Stimulated activated CD4-positive, alpha-beta T cell treated with anti-CD3 and anti-CD28 coated beads, Interleukin-2, amount 100 ng/mL, for 48 hours (primary cell): ENCODE data around the gene MAPKAPK2.
A peak's percentile ranks its signal among the peaks of the same experiment; 100 is the strongest.

ENCODE experiments used
- DNase-seq, 2 donors: peaks; one replicate each; pipeline ENCODE4 v3.0.0-alpha.2; 2020

Gene MAPKAPK2

GRCh38 chr1:206705726-206706297 is 21.1 kb downstream of the MAPKAPK2 start:
- no peak for DNase-seq

GRCh38 chr1:206706298-206706791 is 21.6 kb downstream of the MAPKAPK2 start:
- peak; percentile 60 for DNase-seq

GRCh38 chr1:206706806-206707366 is 22.2 kb downstream of the MAPKAPK2 start:
- DNase-seq = no peak

GRCh38 chr1:206708058-206708457 is 23.4 kb downstream of the MAPKAPK2 start:
- no peak for DNase-seq

GRCh38 chr1:206708882-206709281 is 24.2 kb downstream of the MAPKAPK2 start:
- DNase-seq = no peak

GRCh38 chr1:206709322-206709721 is 24.6 kb downstream of the MAPKAPK2 start:
- no peak for DNase-seq

- no peak for DNase-seq
These were observed 25.2 kb downstream of the MAPKAPK2 start for GRCh38 chr1:206709772-206710459.

- no peak for DNase-seq
These were observed 25.7 kb downstream of the MAPKAPK2 start for GRCh38 chr1:206710460-206710823.

- DNase-seq = no peak
These were observed 28.4 kb downstream of the MAPKAPK2 start for GRCh38 chr1:206713070-206713469.

GRCh38 chr1:206713910-206714312 is 29.2 kb downstream of the MAPKAPK2 start:
- DNase-seq = no peak

- no peak for DNase-seq
These were observed 29.8 kb downstream of the MAPKAPK2 start for GRCh38 chr1:206714331-206715058.

- no peak for DNase-seq
These were observed 30.4 kb downstream of the MAPKAPK2 start for GRCh38 chr1:206715120-206715519.

GRCh38 chr1:206715552-206716158 is 30.9 kb downstream of the MAPKAPK2 start:
- no peak for DNase-seq

GRCh38 chr1:206716159-206716869 is 31.6 kb downstream of the MAPKAPK2 start:
- no peak for DNase-seq

- no peak for DNase-seq
These were observed 32.4 kb downstream of the MAPKAPK2 start for GRCh38 chr1:206716870-206717673.

GRCh38 chr1:206717674-206717989 is 32.9 kb downstream of the MAPKAPK2 start:
- DNase-seq = no peak

GRCh38 chr1:206719169-206719839 is 34.6 kb downstream of the MAPKAPK2 start:
- no peak for DNase-seq

GRCh38 chr1:206721454-206721853 is 36.7 kb downstream of the MAPKAPK2 start:
- DNase-seq = no peak

- no peak for DNase-seq
These were observed 38.2 kb downstream of the MAPKAPK2 start for GRCh38 chr1:206722751-206723461.

- DNase-seq = no peak
These were observed 38.7 kb downstream of the MAPKAPK2 start for GRCh38 chr1:206723462-206723804.
